Right atrium auricular region (tissue), 2 donors: ENCODE data around the gene OVCH1. TPM values are rescaled to one million over a fixed set of nuclear protein-coding genes. Genes with fewer than 3 reads are reported as not detected.
"Not testable (repeated sequence)": the region's sequence is repeated elsewhere in the genome, so short reads cannot be mapped to it uniquely, and the experiment has no call there.

Source experiments
- DNase-seq: peaks from one replicate; pipeline ENCODE4 v3.0.0-alpha.2; 2019; ENCODE audit warnings: low spot score
- H3K27ac ChIP-seq, 2 donors: fragments of 200-600 bp; sonication (generic); 1 replicate in 1 of 2; 2 replicates in 1 of 2; pipeline ENCODE4 v1.5.1; 2016 to 2019
- H3K27me3 ChIP-seq, 2 donors: fragments of 200-600 bp; sonication (generic); one replicate each; pipeline versions ENCODE4 v1.5.1 to v1.6.0; 2017 to 2019
- H3K36me3 ChIP-seq: fragments of 200-600 bp; sonication (generic); one replicate; pipeline ENCODE4 v1.5.1; 2016
- H3K4me1 ChIP-seq, 2 donors: fragments of 200-600 bp; sonication (generic); one replicate each; pipeline versions ENCODE4 v1.5.1 to v1.6.0; 2017 to 2019
- H3K4me3 ChIP-seq, 2 donors: fragments of 200-600 bp; sonication (generic); 1 replicate in 1 of 2; 2 replicates in 1 of 2; pipeline ENCODE4 v1.5.1; 2017 to 2019; ENCODE audit warnings: mild to moderate bottlenecking in 1 of 2, moderate library complexity in 1 of 2
- H3K9me3 ChIP-seq, 2 donors: fragments of 200-600 bp; sonication (generic); one replicate each; pipeline ENCODE4 v1.5.1; 2019
- total RNA-seq, 2 donors: library from RNA; depleted of rRNA; stranded (reverse); fragments of >200 nt; gene quantifications; one replicate each; pipeline ENCODE4 v1.1.0, GENCODE V29; 2016
- TF ChIP-seq, protein P1 (sequence below), 2 donors: fragments of 200-600 bp; sonication (generic); IDR thresholded peaks; one replicate each; pipeline ENCODE4 v1.5.1; 2019; ENCODE audit warnings: antibody characterized with exemption in 2 of 2

OVCH1 gene
- total RNA-seq, 2 donors from 2014 or later: 0.19 TPM; not detected in 1

DNA sequence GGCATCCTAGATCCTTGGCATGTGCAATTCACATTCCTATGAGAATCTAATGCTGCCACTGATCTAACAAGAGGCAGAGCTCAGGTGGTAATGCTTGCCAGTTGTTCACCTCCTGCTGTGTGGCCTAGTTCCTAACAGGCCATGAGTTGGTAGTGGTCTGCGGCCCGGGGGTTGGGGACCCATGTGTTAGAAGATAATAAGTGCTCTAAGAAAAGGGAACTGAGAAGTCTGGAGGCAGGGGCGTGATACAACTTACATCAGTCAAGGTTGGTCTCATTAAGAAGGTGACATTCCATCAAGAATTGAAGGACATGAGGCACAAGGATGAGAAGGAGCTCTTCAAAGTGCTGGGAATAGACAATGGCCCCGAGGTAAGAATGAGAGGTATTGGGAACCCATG lies 49.3 kb downstream of the OVCH1 start:
- H3K27me3 ChIP-seq: no peaks in the 10 kb centered on the region
- DNase-seq: no peak
- H3K9me3 ChIP-seq: no peaks in the 10 kb centered on the region
- H3K4me3 ChIP-seq: no peak overlapping the region
- TF ChIP-seq, protein P1, sequence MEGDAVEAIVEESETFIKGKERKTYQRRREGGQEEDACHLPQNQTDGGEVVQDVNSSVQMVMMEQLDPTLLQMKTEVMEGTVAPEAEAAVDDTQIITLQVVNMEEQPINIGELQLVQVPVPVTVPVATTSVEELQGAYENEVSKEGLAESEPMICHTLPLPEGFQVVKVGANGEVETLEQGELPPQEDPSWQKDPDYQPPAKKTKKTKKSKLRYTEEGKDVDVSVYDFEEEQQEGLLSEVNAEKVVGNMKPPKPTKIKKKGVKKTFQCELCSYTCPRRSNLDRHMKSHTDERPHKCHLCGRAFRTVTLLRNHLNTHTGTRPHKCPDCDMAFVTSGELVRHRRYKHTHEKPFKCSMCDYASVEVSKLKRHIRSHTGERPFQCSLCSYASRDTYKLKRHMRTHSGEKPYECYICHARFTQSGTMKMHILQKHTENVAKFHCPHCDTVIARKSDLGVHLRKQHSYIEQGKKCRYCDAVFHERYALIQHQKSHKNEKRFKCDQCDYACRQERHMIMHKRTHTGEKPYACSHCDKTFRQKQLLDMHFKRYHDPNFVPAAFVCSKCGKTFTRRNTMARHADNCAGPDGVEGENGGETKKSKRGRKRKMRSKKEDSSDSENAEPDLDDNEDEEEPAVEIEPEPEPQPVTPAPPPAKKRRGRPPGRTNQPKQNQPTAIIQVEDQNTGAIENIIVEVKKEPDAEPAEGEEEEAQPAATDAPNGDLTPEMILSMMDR (IDR thresholded peaks at IDR 0.05): no peak
- no peaks in the 10 kb centered on the region for H3K4me1 ChIP-seq
- no peak overlapping the region for H3K27ac ChIP-seq
- H3K36me3 ChIP-seq: no peaks in the 10 kb centered on the region

DNA sequence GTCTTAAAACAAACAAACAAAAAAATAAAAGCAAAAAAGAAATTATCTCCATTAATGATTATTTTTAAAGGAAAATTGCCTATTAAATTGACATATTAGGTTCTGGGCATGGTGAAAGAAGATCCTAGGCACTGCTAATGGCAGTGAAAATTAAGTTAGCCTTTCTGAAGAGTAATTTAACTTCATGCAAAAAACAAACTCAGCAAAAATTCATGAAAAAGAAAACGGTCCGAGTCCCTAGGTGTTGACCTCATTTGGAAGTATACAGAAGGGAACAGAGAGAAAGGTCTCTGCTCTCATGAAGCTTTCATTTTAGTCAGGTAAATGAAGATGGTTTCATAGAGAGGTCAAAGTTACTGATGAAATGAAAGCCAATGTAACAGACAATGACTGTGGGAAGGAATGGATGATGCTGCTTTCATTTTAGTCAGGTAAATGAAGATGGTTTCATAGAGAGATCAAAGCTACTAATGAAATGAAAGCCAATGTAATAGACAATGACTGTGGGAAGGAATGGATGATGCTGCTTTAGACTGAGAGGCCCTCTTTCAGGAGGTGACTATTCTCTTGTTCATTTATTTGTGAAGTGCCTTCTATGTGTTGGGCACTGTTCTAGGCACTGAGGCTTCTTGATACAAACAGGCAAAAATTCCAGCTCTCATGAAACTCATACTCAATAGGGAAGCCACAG lies 50.1 kb downstream of the OVCH1 start:
- Histone ChIP-seq H3K36me3 (no peaks in the 10 kb centered on the region), H3K4me1 (no peaks in the 10 kb centered on the region), H3K9me3 (no peaks in the 10 kb centered on the region), H3K27me3 (no peaks in the 10 kb centered on the region), H3K27ac (no peak overlapping the region), H3K4me3 (no peak overlapping the region)
- TF ChIP-seq, protein P1 (IDR thresholded peaks at IDR 0.05): no peak
- DNase-seq: no peak

DNA sequence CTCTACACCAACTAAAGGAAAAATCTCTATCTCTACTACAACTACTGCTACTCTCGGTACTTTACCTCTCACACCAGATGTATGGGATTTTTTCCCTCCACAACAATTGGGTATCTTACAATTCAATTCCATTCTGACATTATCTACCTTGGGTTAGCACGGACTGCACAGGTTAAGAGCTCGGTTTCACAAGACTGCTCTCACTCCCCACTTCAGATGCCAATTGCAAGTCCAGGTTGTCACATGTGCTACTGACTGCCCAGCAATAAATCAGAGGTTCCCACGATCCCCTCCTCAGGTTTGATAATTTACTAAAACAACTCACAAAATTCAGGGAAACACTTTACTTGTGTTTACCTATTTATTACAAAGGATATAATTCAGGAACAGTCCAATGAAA lies 58.0 kb downstream of the OVCH1 start:
- no peaks in the 10 kb centered on the region for H3K27me3 ChIP-seq
- no peak overlapping the region for H3K27ac ChIP-seq
- TF ChIP-seq, protein P1 (IDR thresholded peaks at IDR 0.05): no peak
- H3K4me1 ChIP-seq: no peaks in the 10 kb centered on the region
- DNase-seq: no peak
- H3K36me3 ChIP-seq: no peaks in the 10 kb centered on the region
- no peaks in the 10 kb centered on the region for H3K9me3 ChIP-seq
- no peak overlapping the region for H3K4me3 ChIP-seq

DNA sequence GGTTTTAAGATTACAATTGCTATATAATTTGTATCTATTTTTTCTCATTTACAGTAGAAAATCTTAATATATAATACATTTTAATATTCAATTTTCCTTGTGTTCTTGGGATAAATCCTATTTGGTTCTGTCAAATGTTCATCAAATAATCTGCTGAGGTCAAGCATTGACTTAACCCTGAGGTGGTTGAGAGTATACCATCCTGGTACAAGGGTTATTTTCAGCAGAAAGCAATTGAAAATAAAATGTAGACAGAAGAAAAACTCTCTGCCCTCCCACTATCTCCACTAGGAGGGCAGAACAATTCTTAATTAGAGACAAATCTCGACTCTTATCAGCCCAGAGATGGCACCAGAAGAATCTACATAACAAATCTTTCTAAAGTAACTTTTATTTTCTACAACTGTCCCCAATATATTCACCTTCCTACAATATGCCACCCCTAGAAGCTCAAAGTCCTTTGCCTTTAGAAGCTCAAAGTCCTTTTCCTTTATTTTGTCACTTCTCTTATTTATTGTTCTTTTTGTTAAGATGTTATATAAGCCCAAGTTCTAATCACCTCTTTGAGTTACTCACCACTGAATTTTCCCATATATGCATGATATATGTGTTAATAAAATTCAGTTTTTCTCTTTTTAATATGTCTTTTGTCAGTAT lies 58.6 kb downstream of the OVCH1 start:
- no peaks in the 10 kb centered on the region for H3K4me1 ChIP-seq
- DNase-seq: no peak
- no peaks in the 10 kb centered on the region for H3K9me3 ChIP-seq
- H3K4me3 ChIP-seq: no peak overlapping the region
- no peaks in the 10 kb centered on the region for H3K36me3 ChIP-seq
- no peak overlapping the region for H3K27ac ChIP-seq
- H3K27me3 ChIP-seq: no peaks in the 10 kb centered on the region
- TF ChIP-seq, protein P1 (IDR thresholded peaks at IDR 0.05): no peak

DNA sequence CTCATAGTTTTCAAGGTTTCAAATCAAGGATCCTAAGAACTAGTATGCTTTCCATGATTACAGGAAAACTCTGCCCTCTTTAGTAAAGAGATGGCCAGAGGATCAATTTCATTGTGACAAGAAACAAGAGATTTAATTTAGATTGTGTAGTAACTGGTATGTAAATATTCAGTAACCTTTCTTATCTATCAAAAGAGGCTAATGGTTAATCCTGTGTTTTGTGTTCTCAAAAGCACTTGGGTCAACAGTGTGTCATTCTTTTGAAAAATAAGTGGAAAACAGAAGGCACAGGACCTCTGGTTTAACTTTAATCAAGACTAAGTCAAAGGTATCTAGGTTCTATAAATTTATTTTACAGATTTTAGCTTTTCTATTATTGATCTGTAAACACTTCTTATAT lies 59.9 kb downstream of the OVCH1 start:
- no peak overlapping the region for H3K27ac ChIP-seq

DNA sequence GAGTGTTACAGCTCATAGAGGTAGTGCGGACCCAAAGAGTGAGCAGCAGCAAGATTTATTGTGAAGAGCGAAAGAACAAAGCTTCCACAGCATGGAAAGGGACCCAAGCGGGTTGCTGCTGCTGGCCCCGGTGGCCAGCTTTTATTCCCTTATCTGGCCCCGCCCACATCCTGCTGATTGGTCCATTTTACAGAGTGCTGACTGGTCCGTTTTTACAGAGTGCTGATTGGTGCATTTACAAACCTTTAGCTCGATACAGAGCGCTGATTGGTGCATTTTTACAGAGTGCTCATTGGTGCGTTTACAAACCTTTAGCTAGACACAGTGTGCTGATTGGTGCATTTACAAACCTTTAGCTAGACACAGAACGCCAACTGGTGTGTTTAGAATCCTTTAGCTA lies 60.7 kb downstream of the OVCH1 start:
- not testable (repeated sequence) for H3K4me1 ChIP-seq, H3K27me3 ChIP-seq, H3K4me3 ChIP-seq, H3K27ac ChIP-seq, H3K9me3 ChIP-seq, DNase-seq, H3K36me3 ChIP-seq

More for the DNA sequence above, 59.9 kb downstream of the OVCH1 start:
- no peaks in the 10 kb centered on the region for H3K36me3 ChIP-seq
- no peaks in the 10 kb centered on the region for H3K9me3 ChIP-seq
- H3K4me3 ChIP-seq: no peak overlapping the region
- TF ChIP-seq, protein P1 (IDR thresholded peaks at IDR 0.05): no peak
- H3K27me3 ChIP-seq: no peaks in the 10 kb centered on the region
- DNase-seq: no peak
- no peaks in the 10 kb centered on the region for H3K4me1 ChIP-seq
